Activated CD8-positive, alpha-beta T cell treated with anti-CD3 and anti-CD28 coated beads for 36 hours (primary cell): ENCODE data around the gene C18orf63. TPM values are rescaled to one million over a fixed set of nuclear protein-coding genes. Genes with fewer than 3 reads are reported as not detected.

Source experiments
- ATAC-seq: fragments of 200-7000 bp; cut with Tn5 transposase; one replicate; pipeline ENCODE4 v1.10.0; 2021; ENCODE audit warnings: mild to moderate bottlenecking, moderate library complexity
- CTCF ChIA-PET: fragments of 350-600 bp; sonication (Branson Sonifier 250); formaldehyde crosslinking; loops from one replicate; lab custom pipeline; 2021; ENCODE audit warnings: antibody characterized with exemption; lab: Charles Lee
- POLR2A ChIA-PET: fragments of 350-600 bp; sonication (Branson Sonifier 250); formaldehyde crosslinking; loops from one replicate; lab custom pipeline; 2021; ENCODE audit warnings: antibody characterized with exemption; lab: Charles Lee
- DNase-seq: peaks from one replicate; pipeline ENCODE4 v3.0.0-alpha.2; 2020
- H3K27ac Mint-ChIP-seq: one replicate; pipeline ENCODE4 v1.8.0; 2021; ENCODE audit warnings: mild to moderate bottlenecking, mixed read lengths
- H3K27me3 Mint-ChIP-seq: one replicate; pipeline ENCODE4 v1.8.0; 2021; ENCODE audit warnings: mixed read lengths
- H3K36me3 Mint-ChIP-seq: one replicate; pipeline ENCODE4 v1.8.0; 2021; ENCODE audit warnings: low read depth, mixed read lengths
- H3K4me1 Mint-ChIP-seq: one replicate; pipeline ENCODE4 v1.8.0; 2021; ENCODE audit warnings: low read depth, mixed read lengths
- H3K4me3 Mint-ChIP-seq: one replicate; pipeline ENCODE4 v1.8.0; 2021; ENCODE audit warnings: mild to moderate bottlenecking, moderate library complexity, mixed read lengths
- H3K9me3 Mint-ChIP-seq: one replicate; pipeline ENCODE4 v1.8.0; 2021; ENCODE audit warnings: mixed read lengths
- intact Hi-C: fragments of 100-400 bp; cut with micrococcal nuclease; formaldehyde crosslinking; loops from one replicate; pipeline ENCODE4 v1.10.0; 2022
- total RNA-seq, 2 experiments: library from RNA; stranded (reverse); gene quantifications; one replicate each; pipeline ENCODE4 v1.2.3, GENCODE V29; 2021
- TF ChIP-seq, protein P1 (sequence below): fragments of 200-600 bp; IDR thresholded peaks from one replicate; pipeline ENCODE4 v1.8.0; 2022; ENCODE audit warnings: antibody characterized with exemption, mild to moderate bottlenecking

The C18orf63 gene
- total RNA-seq, 2 experiments from 2014 or later = not detected

DNA sequence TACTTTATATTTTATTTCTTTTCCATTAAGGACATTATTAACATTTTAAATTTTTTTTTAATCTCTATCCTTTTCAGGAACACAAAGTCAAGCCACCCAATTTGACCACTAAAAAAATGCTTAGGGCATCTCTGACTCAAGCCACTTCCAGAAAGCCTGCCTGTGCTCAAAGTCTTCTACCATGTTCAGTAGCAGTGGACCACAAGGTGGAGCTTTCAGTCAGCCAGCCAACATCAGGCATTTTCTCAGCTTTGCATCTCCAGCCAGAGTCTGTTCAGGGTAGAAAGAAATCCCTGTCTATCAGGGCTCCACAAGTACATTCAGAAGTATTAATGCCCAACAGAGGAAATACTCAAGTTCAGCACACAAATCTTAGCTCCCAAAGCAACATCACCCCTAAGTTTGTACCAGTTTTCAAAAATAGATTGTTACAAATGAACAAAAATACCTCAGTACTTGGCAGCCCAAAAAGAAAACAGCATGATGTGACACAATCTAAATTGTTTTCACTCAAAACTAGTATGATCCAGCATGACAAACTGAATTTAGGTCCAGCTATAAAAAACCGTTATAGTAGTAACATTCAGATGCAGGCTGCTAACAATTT is 37.6 kb downstream of the C18orf63 start:
- ChIA-PET POLR2A (interaction anchor here (1.6 kb wide), 1 partner anchor 20 kb away, joined by 5 read pairs; no protein-coding TSS in a partner anchor), CTCF (interaction anchor here (0.7 to 12.2 kb wide), 24 partner anchors 10 to 215 kb away, joined by 3 to 198 read pairs (median 4); partner anchors contain the start of gene CNDP2)
- Mint-ChIP-seq H3K4me1 (peaks cover 6% of the 10 kb centered on the region), H3K4me3 (no peak overlapping the region), H3K9me3 (no peaks in the 10 kb centered on the region), H3K27ac (no peak overlapping the region), H3K27me3 (no peaks in the 10 kb centered on the region), H3K36me3 (no peaks in the 10 kb centered on the region)
- TF ChIP-seq, protein P1, sequence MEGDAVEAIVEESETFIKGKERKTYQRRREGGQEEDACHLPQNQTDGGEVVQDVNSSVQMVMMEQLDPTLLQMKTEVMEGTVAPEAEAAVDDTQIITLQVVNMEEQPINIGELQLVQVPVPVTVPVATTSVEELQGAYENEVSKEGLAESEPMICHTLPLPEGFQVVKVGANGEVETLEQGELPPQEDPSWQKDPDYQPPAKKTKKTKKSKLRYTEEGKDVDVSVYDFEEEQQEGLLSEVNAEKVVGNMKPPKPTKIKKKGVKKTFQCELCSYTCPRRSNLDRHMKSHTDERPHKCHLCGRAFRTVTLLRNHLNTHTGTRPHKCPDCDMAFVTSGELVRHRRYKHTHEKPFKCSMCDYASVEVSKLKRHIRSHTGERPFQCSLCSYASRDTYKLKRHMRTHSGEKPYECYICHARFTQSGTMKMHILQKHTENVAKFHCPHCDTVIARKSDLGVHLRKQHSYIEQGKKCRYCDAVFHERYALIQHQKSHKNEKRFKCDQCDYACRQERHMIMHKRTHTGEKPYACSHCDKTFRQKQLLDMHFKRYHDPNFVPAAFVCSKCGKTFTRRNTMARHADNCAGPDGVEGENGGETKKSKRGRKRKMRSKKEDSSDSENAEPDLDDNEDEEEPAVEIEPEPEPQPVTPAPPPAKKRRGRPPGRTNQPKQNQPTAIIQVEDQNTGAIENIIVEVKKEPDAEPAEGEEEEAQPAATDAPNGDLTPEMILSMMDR = peak; percentile 73
- intact Hi-C loops = loop anchor here (1.0 to 2.0 kb wide), 2 partner anchors 140 to 200 kb away; no protein-coding TSS in a partner anchor
- ATAC-seq = peak; percentile 86
- peak; percentile 72 for DNase-seq

DNA sequence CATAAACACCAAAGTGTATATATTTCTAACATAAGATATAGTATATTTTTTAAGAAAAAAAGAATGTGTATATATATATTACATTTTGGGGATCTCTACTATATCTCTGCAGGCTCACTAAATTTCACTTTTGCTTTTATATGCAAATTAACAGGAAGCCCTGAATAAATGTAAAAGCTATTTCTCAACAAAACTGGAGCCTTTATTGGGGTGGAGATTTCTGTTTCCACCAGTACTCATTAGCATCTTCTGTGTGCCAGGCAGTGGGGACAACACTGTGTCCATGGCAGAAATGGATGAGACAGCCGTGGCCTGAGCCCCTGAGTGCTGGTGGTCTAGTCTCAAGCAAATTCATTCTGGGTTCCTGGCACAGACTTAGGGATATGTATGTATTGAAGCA is 41.3 kb downstream of the C18orf63 start:
- TF ChIP-seq, protein P1 = no peak
- no peaks in the 10 kb centered on the region for H3K9me3 Mint-ChIP-seq
- DNase-seq = no peak
- H3K4me1 Mint-ChIP-seq = peaks cover 6% of the 10 kb centered on the region
- intact Hi-C loops = no loop called here
- no peaks in the 10 kb centered on the region for H3K36me3 Mint-ChIP-seq
- no peaks in the 10 kb centered on the region for H3K27me3 Mint-ChIP-seq
- CTCF ChIA-PET = interaction anchor here (1.0 to 12.2 kb wide), 4 partner anchors 10 to 193 kb away, joined by 3 to 198 read pairs (median 35); partner anchors contain the start of gene CNDP2
- ATAC-seq = no peak
- H3K27ac Mint-ChIP-seq = no peak overlapping the region
- H3K4me3 Mint-ChIP-seq = no peak overlapping the region
- POLR2A ChIA-PET = interaction anchor here (0.7 kb wide), 1 partner anchor 236 kb away, joined by 3 read pairs; no protein-coding TSS in a partner anchor

DNA sequence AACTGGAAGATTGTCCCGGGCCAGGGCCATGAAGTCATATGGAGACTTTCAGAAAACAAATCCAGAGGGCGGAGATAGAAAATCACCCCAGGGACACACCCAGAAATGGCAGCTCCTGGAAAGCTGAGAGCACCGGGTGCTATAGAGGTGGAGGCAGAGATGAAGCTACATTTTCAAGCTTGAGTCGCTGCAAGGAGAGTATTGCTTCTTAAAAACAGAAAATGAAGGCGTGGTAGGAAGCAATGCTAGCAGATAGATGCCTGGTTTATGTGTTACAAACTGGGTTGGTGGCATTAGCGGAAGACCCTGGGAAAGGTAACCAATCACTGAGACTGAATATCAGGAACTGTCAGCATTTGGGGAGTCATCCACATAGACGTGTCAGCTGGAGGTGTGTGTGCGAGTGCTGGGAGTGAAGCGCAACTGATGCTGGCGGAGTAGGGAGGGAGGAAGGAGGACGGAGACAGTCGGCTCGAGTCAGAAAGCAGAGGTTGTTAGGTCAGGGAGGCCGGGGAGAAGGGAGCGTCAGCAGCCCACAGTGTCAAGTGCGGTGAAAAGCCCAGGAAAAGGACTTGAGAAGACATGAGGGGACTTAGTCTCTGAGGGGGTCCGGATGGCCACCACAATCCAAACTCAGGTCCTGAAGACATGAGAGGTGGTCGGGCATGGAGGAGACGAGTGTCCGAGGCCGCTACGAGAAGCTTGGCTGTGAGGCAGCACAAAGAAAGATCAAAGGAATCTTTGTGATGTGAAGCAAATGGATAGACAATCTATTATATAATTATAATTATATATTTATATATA is 45.4 kb downstream of the C18orf63 start:
- CTCF ChIA-PET = interaction anchor here (1.1 to 1.4 kb wide), 3 partner anchors 9 to 133 kb away, joined by 3 to 7 read pairs (median 5); no protein-coding TSS in a partner anchor
- ATAC-seq = peak; percentile 60
- POLR2A ChIA-PET = interaction anchor here (0.8 kb wide), 1 partner anchor 9 kb away, joined by 3 read pairs; no protein-coding TSS in a partner anchor
- TF ChIP-seq, protein P1 = no peak
- Mint-ChIP-seq H3K27me3 (no peaks in the 10 kb centered on the region), H3K4me1 (peaks cover 6% of the 10 kb centered on the region), H3K4me3 (no peak overlapping the region), H3K9me3 (no peaks in the 10 kb centered on the region), H3K27ac (no peak overlapping the region), H3K36me3 (no peaks in the 10 kb centered on the region)
- intact Hi-C loops = no loop called here
- peak; percentile 24 for DNase-seq

DNA sequence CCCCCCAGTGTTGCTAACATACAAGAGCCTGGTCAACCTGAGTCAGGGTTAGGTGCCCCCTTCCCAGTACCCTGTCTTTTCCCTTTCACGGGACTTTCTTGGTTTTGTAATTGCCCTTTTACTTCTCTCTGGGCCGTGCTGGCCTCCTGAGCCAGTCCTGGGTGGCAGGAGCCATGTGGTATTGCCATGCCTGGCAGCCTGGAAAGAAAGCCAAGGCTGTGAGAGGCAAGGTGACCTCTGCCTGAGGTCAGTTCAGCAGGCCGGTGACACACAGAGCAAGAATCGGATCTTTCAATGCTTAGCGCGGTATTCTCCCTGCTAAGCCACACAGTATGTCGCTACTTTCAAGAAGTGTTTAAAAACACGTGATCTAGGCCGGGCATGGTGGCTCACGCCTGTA is 52.3 kb downstream of the C18orf63 start:
- DNase-seq = no peak
- no peak for ATAC-seq
- Mint-ChIP-seq H3K9me3 (no peaks in the 10 kb centered on the region), H3K4me1 (peaks cover 36% of the 10 kb centered on the region), H3K27me3 (peaks cover 6% of the 10 kb centered on the region), H3K36me3 (no peaks in the 10 kb centered on the region), H3K27ac (no peak overlapping the region), H3K4me3 (no peak overlapping the region)
- TF ChIP-seq, protein P1 = no peak
- intact Hi-C loops = no loop called here
- POLR2A ChIA-PET = no interaction called here
- CTCF ChIA-PET = interaction anchor here (2.1 kb wide), 1 partner anchor 125 kb away, joined by 7 read pairs; no protein-coding TSS in a partner anchor
